MM.1S (cell line): Measurements from ENCODE around the gene APEH.

ENCODE experiments used
- DNase-seq: peaks from one replicate; pipeline ENCODE4 v3.0.0-alpha.2; 2015
- H2AFZ ChIP-seq: fragments of 300-600 bp; sonication (generic); 2 replicates; pipeline ENCODE4 v1.6.0; 2016; ENCODE audit warnings: antibody characterized with exemption, low read length
- H3F3A ChIP-seq: fragments of 300-600 bp; sonication (generic); 2 replicates; pipeline ENCODE4 v1.6.1; 2016; ENCODE audit warnings: mild to moderate bottlenecking, antibody characterized with exemption, low read length, moderate library complexity, mixed read lengths; ENCODE audit not compliant: insufficient read depth
- H3K27ac ChIP-seq: fragments of 300-600 bp; sonication (generic); 2 replicates; pipeline ENCODE4 v1.5.1; 2016; ENCODE audit warnings: mild to moderate bottlenecking, low read length
- H3K27me3 ChIP-seq: fragments of 300-600 bp; sonication (generic); replicated peaks from 2 replicates; pipeline ENCODE4 v1.6.0; 2016; ENCODE audit warnings: low read length; ENCODE audit not compliant: insufficient read depth
- H3K36me3 ChIP-seq: fragments of 300-600 bp; sonication (generic); replicated peaks from 2 replicates; pipeline ENCODE4 v1.6.1; 2016; ENCODE audit warnings: mild to moderate bottlenecking, low read length, mixed read lengths; ENCODE audit not compliant: insufficient read depth
- H3K4me1 ChIP-seq: fragments of 300-600 bp; sonication (generic); 2 replicates; pipeline ENCODE4 v1.6.1; 2016; ENCODE audit warnings: low read length, mixed read lengths
- H3K4me2 ChIP-seq: fragments of 300-600 bp; sonication (generic); 2 replicates; pipeline ENCODE4 v1.6.0; 2016; ENCODE audit warnings: low read depth, low read length
- H3K4me3 ChIP-seq: fragments of 300-600 bp; sonication (generic); 2 replicates; pipeline ENCODE4 v1.5.1; 2016; ENCODE audit warnings: low read length, mixed read lengths
- H3K79me2 ChIP-seq: fragments of 300-600 bp; sonication (generic); 2 replicates; pipeline ENCODE4 v1.6.1; 2016; ENCODE audit warnings: mixed run types, low read length, mixed read lengths
- H3K9ac ChIP-seq: fragments of 300-600 bp; sonication (generic); 2 replicates; pipeline ENCODE4 v1.6.1; 2016; ENCODE audit warnings: low read length, mixed read lengths
- H3K9me2 ChIP-seq: fragments of 300-600 bp; sonication (generic); replicated peaks from 2 replicates; pipeline ENCODE4 v1.6.1; 2016; ENCODE audit warnings: mild to moderate bottlenecking, low read length, mixed read lengths; ENCODE audit not compliant: insufficient read depth
- H3K9me3 ChIP-seq: fragments of 300-600 bp; sonication (generic); replicated peaks from 2 replicates; pipeline ENCODE4 v1.6.1; 2016; ENCODE audit warnings: mild to moderate bottlenecking, low read length, mixed read lengths; ENCODE audit not compliant: insufficient read depth
- H4K20me1 ChIP-seq: fragments of 300-600 bp; sonication (generic); 2 replicates; pipeline ENCODE4 v1.6.1; 2016; ENCODE audit warnings: mild to moderate bottlenecking, low read length, moderate library complexity, mixed read lengths; ENCODE audit not compliant: insufficient read depth
- EZH2 ChIP-seq: fragments of 300-600 bp; sonication (generic); optimal IDR thresholded peaks from 2 replicates; pipeline ENCODE3; 2017; ENCODE audit warnings: low read depth, mild to moderate bottlenecking, antibody characterized with exemption, low read length, mixed read lengths
- EZH2phosphoT487 ChIP-seq: fragments of 300-600 bp; sonication (generic); IDR thresholded peaks from 2 replicates; pipeline ENCODE4 v1.6.1; 2018; ENCODE audit warnings: antibody characterized with exemption, low read length
- TF ChIP-seq, protein P1 (sequence below): fragments of 300-600 bp; sonication (generic); IDR thresholded peaks from 2 replicates; pipeline ENCODE4 v1.5.1; 2016; ENCODE audit warnings: antibody characterized with exemption, low read length, mixed read lengths

Gene APEH

GRCh38 chr3:49656541-49657112 is 17.5 kb upstream of the APEH start:
- Histone ChIP-seq H3K36me3 (no peaks in the 10 kb centered on the region), H2AFZ (no peak overlapping the region), H3K27me3 (peaks cover 22% of the 10 kb centered on the region), H3K9me3 (no peaks in the 10 kb centered on the region), H4K20me1 (no peaks in the 10 kb centered on the region), H3K79me2 (no peaks in the 10 kb centered on the region), H3K9me2 (no peaks in the 10 kb centered on the region), H3K4me2 (no peak overlapping the region), H3K4me1 (peaks cover 13% of the 10 kb centered on the region), H3F3A (no peaks in the 10 kb centered on the region), H3K4me3 (no peak overlapping the region), H3K9ac (no peak overlapping the region), H3K27ac (no peak overlapping the region)
- DNase-seq, result no peak
- TF ChIP-seq EZH2 (no peak), EZH2phosphoT487 (no peak)
- TF ChIP-seq, protein P1, sequence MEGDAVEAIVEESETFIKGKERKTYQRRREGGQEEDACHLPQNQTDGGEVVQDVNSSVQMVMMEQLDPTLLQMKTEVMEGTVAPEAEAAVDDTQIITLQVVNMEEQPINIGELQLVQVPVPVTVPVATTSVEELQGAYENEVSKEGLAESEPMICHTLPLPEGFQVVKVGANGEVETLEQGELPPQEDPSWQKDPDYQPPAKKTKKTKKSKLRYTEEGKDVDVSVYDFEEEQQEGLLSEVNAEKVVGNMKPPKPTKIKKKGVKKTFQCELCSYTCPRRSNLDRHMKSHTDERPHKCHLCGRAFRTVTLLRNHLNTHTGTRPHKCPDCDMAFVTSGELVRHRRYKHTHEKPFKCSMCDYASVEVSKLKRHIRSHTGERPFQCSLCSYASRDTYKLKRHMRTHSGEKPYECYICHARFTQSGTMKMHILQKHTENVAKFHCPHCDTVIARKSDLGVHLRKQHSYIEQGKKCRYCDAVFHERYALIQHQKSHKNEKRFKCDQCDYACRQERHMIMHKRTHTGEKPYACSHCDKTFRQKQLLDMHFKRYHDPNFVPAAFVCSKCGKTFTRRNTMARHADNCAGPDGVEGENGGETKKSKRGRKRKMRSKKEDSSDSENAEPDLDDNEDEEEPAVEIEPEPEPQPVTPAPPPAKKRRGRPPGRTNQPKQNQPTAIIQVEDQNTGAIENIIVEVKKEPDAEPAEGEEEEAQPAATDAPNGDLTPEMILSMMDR, result peak; percentile 10; the same call in 1 of the 2 replicates

DNA sequence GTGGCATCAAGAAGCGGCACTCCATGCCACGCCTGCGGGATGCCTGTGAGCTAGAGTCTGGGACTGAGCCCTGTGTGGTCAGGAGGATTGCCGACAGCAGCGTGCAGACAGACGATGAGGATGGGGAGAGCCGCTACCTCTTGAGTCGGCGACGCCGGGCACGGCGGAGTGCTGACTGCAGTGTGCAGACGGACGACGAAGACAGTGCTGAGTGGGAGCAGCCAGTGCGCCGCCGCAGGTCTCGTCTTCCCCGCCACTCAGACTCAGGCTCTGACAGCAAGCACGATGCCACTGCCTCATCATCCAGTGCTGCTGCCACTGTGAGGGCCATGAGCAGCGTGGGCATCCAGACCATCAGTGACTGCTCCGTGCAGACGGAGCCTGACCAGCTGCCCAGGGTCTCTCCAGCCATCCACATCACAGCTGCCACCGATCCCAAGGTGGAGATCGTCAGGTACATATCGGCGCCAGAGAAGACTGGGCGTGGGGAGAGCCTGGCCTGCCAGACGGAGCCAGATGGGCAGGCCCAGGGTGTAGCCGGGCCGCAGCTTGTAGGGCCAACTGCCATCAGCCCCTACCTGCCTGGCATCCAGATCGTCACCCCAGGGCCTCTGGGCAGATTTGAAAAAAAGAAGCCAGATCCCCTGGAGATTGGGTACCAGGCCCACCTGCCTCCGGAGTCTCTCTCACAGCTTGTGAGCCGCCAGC is 16.8 kb upstream of the APEH start:
- Histone ChIP-seq H3K27me3 (peaks cover 23% of the 10 kb centered on the region), H3K27ac (no peak overlapping the region), H3K4me1 (peaks cover 13% of the 10 kb centered on the region), H3K9me2 (no peaks in the 10 kb centered on the region), H4K20me1 (no peaks in the 10 kb centered on the region), H3K9ac (no peak overlapping the region), H3K4me3 (no peak overlapping the region), H3K79me2 (no peaks in the 10 kb centered on the region), H2AFZ (no peak overlapping the region), H3K9me3 (no peaks in the 10 kb centered on the region), H3K36me3 (no peaks in the 10 kb centered on the region), H3F3A (no peaks in the 10 kb centered on the region), H3K4me2 (no peak overlapping the region)
- TF ChIP-seq, protein P1, result no peak
- TF ChIP-seq EZH2 (no peak), EZH2phosphoT487 (no peak)
- no peak for DNase-seq

DNA sequence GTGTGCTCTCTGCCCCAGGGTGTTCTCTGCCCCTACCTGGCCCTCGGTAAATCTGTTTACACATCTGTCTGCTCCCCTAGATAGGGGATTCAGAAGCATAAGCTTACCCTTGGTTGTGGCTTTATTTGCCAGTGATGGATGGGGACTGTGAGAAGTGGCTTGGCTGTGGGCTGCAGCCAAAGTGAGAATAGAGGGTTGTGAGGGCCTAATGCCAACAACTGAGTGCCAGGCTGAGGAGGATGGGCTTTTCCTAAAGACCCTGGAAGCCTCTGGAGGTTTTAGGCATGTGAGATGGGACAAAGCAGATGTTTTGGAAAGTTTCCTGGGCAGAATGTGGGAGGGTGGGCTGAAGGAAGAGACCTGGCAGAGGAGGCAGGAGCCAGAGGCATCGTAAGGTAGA is 15.4 kb upstream of the APEH start:
- H3F3A ChIP-seq, result no peaks in the 10 kb centered on the region
- H3K4me3 ChIP-seq, result no peak overlapping the region
- no peaks in the 10 kb centered on the region for H3K36me3 ChIP-seq
- DNase-seq, result no peak
- H3K9me2 ChIP-seq, result no peaks in the 10 kb centered on the region
- H3K4me1 ChIP-seq, result peaks cover 13% of the 10 kb centered on the region
- no peak overlapping the region for H3K27ac ChIP-seq
- H3K9ac ChIP-seq, result no peak overlapping the region
- no peaks in the 10 kb centered on the region for H4K20me1 ChIP-seq
- TF ChIP-seq EZH2phosphoT487, result no peak
- no peak for TF ChIP-seq EZH2
- TF ChIP-seq, protein P1, result no peak
- no peaks in the 10 kb centered on the region for H3K79me2 ChIP-seq
- no peak overlapping the region for H3K4me2 ChIP-seq
- no peaks in the 10 kb centered on the region for H3K9me3 ChIP-seq
- no peak overlapping the region for H2AFZ ChIP-seq
- H3K27me3 ChIP-seq, result peaks cover 25% of the 10 kb centered on the region
